ENCODE results near the gene LNX1.
"Not testable (repeated sequence)": the region's sequence is repeated elsewhere in the genome, so short reads cannot be mapped to it uniquely, and the experiment has no call there.

LNX1 gene

GRCh38 chr4:53459548-53459947 lies 131.7 kb downstream of the LNX1 start:
- no peak for DNase-seq (ENCODE audit: low read depth)

- no peak for DNase-seq (ENCODE audit: low read depth)
These were observed 135.1 kb downstream of the LNX1 start for GRCh38 chr4:53456178-53456577.

GRCh38 chr4:53455766-53456165 lies 135.5 kb downstream of the LNX1 start:
- DNase-seq (ENCODE audit: low read depth): no peak

- DNase-seq (ENCODE audit: low read depth): no peak
These were observed 137.9 kb downstream of the LNX1 start for GRCh38 chr4:53453385-53453784.

GRCh38 chr4:53450773-53451172 lies 140.5 kb downstream of the LNX1 start:
- no peak for DNase-seq (ENCODE audit: low read depth)

GRCh38 chr4:53444954-53445353 lies 146.3 kb downstream of the LNX1 start:
- no peak for DNase-seq (ENCODE audit: low read depth)

GRCh38 chr4:53441564-53441963 lies 149.7 kb downstream of the LNX1 start:
- no peak for DNase-seq (ENCODE audit: low read depth)

GRCh38 chr4:53436251-53436650 lies 155.0 kb downstream of the LNX1 start:
- DNase-seq (ENCODE audit: low read depth): no peak

GRCh38 chr4:53432528-53433424 lies 158.5 kb downstream of the LNX1 start:
- no peak for DNase-seq (ENCODE audit: low read depth)

- no peak for DNase-seq (ENCODE audit: low read depth)
These were observed 160.2 kb downstream of the LNX1 start for GRCh38 chr4:53431052-53431451.

GRCh38 chr4:53427366-53427765 lies 163.9 kb downstream of the LNX1 start:
- no peak for DNase-seq (ENCODE audit: low read depth)

- no peak for DNase-seq (ENCODE audit: low read depth)
These were observed 167.0 kb downstream of the LNX1 start for GRCh38 chr4:53424280-53424679.

- DNase-seq (ENCODE audit: low read depth): no peak
These were observed 168.9 kb downstream of the LNX1 start for GRCh38 chr4:53422367-53422766.

- no peak for DNase-seq (ENCODE audit: low read depth)
These were observed 169.5 kb downstream of the LNX1 start for GRCh38 chr4:53421791-53422190.

GRCh38 chr4:53419208-53419607 lies 172.1 kb downstream of the LNX1 start:
- DNase-seq (ENCODE audit: low read depth): no peak

GRCh38 chr4:53409479-53409878 lies 181.8 kb downstream of the LNX1 start:
- not testable (repeated sequence) for DNase-seq (ENCODE audit: low read depth)
